Activated T-helper 1 cell treated with anti-CD3 and anti-CD28 coated beads, Interleukin-2, amount 50 U/mL, for 16 hours (primary cell): ENCODE data around the gene PALS2.

ENCODE experiments used
- DNase-seq, 2 donors: peaks; one replicate each; pipeline ENCODE4 v3.0.0-alpha.2; 2020; ENCODE audit warnings: low read depth in 1 of 2, low spot score in 1 of 2

PALS2 gene

DNA sequence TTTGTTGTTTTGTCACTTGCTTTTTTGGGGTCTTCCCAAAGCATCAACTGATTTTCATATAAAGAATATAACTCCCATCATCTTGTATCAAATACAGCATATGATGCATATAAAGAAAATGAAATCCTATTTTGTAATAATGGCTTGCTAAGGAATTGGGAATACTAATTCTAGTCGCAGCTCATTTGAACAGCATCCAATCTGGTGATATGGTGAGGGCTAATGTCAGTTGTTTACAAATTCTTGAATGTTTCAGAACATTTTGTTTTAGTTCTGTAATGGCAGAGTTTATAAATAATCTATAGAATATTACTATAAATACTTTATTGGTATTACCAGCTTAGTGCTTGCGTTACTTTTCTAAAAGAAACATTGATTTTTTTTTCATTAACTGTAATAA lies 8.9 kb downstream of the PALS2 start:
- no peak for DNase-seq

DNA sequence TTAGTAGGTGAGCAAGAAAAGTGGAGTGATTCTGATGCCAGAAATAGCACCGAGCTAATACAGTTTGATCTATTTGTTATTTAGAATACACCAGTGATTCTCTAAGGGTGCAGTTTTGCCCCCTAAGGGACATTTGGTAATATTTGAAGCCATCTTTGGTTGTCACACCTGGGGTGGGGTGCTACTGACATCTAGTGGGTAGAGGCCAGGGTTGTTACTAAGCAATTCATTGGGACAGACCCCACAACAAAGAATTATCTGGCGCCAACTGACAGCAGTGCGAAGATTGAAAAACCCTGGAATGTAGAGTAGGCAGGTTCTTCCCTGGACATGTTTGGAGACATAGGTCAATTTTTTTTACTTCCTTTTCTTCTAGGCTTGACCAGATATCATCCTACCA lies 14.6 kb downstream of the PALS2 start:
- DNase-seq, result no peak

DNA sequence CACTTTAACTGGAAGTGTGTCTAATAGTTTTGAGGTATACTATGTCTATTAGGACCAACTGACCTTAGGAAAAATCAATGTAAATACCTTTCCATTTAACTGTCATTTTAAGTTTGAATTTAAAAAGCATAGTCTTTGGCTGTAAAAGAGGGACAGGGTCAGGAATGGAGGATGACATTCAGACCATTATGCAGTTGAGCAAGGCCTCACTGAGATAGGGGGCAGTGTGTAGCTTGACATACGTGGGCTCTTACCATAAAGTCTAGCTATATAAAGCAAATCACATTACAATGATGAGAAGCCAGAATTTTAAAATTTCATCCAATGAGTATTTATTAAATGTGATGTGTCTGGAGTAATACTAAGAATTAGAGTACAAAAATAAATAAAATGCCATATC lies 17.9 kb downstream of the PALS2 start:
- no peak for DNase-seq

DNA sequence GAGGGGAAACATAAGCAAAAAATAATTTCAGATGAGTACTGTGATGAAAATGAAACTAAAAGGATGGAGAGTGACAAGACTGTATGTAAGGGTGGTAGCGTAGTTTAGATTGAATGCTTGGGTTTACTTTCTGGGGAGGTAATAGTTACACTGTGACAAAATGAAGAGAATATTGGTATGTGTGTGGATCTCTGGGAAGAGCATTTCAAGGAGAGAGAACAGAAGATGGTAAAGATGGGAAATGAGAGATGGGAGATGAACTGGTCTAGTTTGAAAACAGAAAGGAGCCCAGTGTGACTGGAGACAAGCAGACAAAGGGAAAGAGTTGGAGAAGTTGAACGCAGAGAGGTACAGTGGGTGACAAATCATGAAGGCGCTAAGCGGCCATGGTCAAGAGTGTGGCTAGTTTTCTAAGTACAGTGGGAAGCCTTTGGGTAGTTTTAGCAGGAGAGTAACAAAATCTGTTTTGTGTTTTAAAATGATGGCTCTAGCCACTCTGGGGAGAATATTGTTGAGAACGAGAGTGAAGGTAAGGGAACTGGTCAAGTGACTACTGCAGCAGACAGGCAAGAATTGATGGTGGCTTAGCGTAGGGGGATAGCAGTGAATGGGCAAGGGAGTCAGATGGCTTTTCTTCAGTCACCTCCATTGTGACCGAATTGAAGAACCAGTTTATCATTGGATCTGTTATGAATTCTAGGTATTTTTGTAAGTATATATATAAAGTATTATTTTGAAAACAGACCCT lies 22.6 kb downstream of the PALS2 start:
- DNase-seq, result no peak

DNA sequence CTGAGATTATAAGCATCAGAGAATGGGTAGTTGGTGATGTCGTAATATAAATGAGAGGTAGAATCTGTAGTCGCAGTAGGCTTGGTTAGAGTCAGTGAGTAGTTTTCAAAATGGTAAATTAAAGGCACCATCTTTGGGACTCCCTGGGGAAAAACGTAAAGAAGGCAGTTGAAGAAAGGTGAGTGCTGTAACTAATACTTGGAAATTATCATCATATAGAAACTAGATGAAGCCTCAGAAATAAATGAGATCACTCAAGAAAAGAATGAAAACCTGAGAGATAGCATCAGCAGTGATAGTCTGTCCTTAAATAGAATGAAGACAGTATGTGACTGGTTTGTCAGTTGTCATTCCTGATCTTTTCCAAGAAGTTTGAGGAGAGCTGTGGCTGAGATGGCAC lies 23.8 kb downstream of the PALS2 start:
- DNase-seq, result no peak

DNA sequence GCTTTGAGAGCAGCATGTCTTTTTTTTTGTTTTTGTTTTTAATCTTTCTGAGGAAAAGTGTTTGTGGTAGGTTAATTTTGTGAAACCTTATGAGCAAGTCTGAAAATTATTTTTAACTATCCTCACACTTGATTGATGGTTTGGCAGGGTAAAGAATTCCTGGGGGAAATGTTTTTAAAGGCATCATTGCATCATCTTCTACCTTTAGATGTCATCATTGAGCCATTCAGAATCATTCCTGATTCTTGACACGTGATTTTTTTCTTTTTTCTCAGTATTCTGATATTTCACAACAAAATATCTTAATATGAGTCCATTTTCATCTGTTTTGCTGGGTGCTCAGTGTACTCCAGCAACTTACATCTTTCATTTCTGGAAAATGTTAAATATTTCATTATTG lies 28.3 kb downstream of the PALS2 start:
- DNase-seq, result no peak

DNA sequence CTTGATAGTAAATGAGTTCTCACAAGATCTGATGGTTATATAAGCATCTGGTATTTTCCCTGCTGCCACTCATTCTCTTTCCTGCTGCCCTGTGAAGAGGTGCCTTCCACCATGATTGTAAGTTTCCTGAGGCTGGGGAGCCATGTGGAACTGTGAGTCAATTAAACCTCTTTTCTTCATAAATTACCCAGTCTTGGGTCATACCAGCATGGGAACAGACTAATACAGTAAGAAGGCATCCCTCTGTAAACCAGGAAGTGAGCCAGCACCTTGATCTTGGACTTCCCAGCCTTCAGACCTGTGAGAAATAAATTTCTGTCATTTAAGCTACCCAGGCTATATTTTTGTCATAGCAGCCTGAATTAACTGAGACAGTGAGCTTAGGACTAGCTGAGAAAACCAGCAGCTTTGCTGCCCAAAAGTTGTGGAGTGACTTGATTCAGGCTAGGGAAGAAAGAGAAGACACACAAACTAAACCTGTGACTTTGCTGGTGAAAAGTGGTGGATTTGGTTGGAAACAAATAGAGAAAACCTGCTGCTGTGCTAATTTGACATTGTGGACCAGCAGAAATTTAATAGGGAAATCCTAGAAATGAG lies 29.7 kb downstream of the PALS2 start:
- DNase-seq, result no peak

DNA sequence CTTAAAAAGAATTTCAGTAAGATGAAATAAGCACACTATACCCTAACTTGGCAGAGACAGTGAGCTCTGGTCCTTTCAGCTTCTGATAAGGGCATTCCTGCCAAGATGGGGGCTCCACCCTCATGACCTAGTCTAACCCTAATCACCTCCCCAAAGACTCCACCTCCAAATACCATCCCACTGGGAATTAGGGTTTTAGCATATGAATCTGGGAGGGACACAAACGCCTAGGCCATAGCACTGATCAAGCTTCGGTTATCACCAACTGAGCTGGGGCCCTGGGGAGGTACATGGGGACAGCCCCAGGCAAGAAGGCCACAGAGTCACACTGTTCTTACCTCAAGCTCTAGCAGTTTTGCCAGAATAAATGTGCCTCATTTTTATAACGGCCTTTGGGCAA lies 31.4 kb downstream of the PALS2 start:
- DNase-seq, result no peak

DNA sequence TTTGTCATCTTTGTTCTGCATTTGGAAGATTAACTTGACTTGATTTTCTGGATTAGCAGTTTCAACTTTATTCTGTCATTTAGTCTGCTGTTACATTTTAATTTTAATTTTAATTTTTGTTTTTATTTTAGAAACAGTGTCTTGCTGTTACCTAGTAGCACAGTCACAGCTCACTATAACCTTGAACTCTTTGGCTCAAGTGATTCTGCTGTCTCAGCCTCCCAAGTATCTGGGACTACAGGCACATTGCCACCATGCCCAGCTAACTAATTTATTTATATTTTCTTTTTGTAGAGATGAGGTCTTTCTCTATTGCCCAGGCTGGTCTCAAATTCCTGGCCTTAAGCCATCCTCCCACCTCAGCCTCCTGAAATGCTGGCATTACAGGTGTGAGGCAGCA lies 35.3 kb downstream of the PALS2 start:
- DNase-seq, result no peak

DNA sequence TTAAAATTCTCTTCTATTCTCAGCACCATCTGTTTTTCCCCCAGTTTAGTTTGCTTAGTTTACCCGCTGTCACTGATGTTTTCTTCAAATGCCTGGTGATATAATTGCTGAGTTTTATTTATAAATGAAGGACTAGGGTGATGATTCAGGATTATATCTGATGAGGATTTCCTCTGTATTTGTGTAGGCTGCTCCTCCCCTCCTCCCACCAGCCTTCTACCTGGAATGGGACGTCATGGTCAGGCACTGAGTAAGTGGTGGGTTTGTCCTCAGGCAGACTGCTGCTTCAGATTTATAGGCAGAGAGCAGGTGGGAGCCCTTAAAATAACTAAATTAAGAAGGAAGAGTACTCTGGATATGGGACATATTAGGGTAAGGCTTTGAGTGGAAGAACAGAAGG lies 35.8 kb downstream of the PALS2 start:
- DNase-seq, result no peak

DNA sequence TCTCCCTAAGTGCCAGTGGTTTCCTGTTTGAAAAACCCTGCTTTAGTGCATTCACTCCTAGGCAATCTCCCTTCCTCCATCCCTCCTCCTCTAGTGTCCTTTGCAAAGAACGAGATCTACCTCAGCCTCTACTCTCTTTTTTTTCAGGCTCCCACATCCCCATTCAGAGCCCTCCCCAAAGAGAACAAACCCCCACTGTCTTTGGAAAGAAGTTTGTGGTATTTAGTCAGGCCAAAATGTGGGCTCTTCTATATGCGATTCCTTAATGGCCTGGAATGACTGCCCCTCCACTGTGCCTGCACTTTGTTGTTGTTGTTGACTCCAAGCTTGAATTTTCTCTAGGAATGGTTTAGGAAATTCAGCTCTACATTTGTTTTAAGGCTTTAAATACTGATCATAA lies 36.3 kb downstream of the PALS2 start:
- no peak for DNase-seq

DNA sequence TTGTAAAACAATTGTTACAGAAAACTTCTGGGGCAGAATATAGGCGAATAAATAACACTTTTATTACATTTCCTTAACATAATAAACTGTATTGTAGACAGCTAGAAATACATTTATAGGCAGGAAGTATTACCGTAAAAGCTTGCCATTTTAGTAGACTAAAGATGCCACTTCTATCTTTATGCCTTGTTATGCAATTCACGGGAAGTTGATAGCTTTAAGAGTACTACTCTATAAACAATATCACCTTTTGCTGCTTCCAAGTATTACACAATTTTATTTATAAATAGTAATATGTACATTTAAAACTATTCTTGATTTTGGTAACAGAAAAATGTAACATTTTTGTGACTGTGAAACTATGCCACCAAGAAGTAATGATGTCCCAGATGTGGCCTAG lies 37.9 kb downstream of the PALS2 start:
- no peak for DNase-seq

DNA sequence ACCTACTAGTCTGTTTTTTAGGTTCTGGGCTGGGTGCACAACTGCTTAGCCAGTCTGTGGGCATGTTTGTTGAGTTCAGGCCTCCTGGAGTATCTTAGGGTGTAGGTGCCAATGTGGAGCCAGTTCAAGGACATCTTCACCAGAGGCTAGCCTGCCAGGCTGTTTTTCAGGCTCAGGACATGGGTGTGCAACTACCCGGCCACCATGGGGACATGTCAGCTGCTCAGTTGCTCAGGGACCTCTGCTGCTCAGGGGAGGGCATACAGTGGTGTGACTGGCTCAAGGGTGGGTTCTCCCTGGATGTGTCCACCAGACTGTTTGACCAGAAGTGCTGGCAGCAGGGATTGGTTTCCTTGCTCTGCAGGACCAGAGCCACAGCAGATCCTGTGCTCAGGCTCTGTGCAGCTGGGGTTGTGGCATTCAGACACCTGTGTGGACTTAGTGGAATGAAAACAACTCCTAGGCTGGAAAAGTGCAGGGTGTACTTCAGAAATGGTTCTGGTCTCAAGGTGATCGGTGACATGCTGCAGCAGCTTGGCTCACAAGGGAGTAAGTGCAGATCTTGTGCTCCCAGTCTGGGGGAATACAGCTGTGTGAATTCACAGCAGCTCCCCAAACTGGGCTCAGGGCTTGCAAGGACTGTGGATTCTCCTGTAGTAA lies 44.8 kb downstream of the PALS2 start:
- DNase-seq, result no peak

DNA sequence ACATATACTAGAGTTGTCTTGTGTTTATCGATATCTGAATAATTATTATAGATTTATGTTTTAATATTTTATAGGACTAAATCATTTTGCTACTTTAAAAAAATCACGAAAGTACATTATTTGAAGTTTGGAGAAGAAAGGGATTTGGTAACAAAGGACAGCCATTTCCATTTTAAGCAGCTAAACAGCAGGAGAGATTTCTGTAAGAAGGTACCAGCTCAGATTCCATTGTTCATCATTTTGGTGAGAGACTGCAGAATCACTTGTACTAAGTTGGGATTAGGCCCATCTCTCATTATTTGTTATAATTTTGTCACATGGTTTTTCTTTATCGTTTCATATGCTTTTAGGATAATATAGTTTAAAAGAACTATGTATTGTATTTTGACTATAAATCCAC lies 46.7 kb downstream of the PALS2 start:
- DNase-seq, result no peak

DNA sequence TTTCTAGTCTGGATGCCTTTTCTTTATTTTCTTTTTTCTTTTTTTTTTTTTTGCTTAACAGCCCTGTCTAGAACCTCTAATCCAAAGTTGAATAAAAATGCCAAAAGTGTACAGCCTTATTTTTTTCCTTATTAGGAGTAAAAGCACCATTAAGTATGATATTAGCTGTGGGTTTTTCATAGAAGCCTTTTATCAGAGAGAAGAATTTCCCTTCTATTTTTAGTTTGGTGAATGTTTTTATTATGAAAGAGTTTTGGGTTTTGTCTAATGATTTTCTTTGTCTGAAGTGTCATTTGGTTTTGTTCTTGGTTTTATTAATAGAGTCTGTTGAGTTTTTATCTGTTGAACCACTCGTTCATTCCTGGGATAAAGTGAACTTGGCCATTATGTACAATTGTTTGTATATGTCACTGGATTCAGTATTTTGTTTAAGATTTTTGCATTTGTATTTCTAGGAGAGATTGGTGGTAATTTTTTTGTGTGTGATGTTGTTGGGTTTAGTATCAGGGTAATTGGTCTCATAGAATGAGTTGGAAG lies 49.5 kb downstream of the PALS2 start:
- no peak for DNase-seq
